OCI-LY7 (cell line): ENCODE results near the gene UQCR10. TPM values are rescaled to one million over a fixed set of nuclear protein-coding genes. Genes with fewer than 3 reads are reported as not detected.

Experiments
- BruUV-seq: library from RNA; stranded (reverse); fragments of 400-500 nt; replicated peaks from 2 replicates; lab custom pipeline; 2021; lab: Mats Ljungman, UMichigan
- CTCF ChIA-PET: fragments of 300-600 bp; sonication (Branson Sonifier 250); formaldehyde crosslinking; loops from one replicate; lab custom pipeline; 2022; ENCODE audit warnings: antibody characterized with exemption; ENCODE audit not compliant: unreplicated experiment; lab: Charles Lee
- POLR2A ChIA-PET: fragments of 300-600 bp; sonication (Branson Sonifier 250); formaldehyde crosslinking; loops from one replicate; lab custom pipeline; 2022; ENCODE audit warnings: antibody characterized with exemption; lab: Charles Lee
- DNase-seq: peaks from one replicate; pipeline ENCODE4 v3.0.0-alpha.2; 2015; ENCODE audit warnings: low spot score
- H2AFZ ChIP-seq: fragments of 200-600 bp; sonication (generic), shearing (Covaris generic); 2 replicates; pipeline ENCODE4 v1.6.1; 2014; ENCODE audit warnings: mild to moderate bottlenecking, antibody characterized with exemption, low read length, moderate library complexity
- H3K27ac ChIP-seq: fragments of 200-600 bp; sonication (generic); 2 replicates; pipeline ENCODE4 v1.5.1; 2014; ENCODE audit warnings: mixed run types, low read depth, mild to moderate bottlenecking, moderate library complexity, low read length, inconsistent platforms; ENCODE audit not compliant: poor library complexity, severe bottlenecking
- H3K36me3 ChIP-seq: fragments of 200-600 bp; sonication (generic); 2 replicates; pipeline ENCODE4 v1.6.1; 2014; ENCODE audit warnings: mild to moderate bottlenecking, antibody characterized with exemption, low read length, moderate library complexity, mixed read lengths; ENCODE audit not compliant: insufficient read depth
- H3K4me1 ChIP-seq: fragments of 200-600 bp; sonication (generic); 2 replicates; pipeline ENCODE4 v1.5.1; 2014; ENCODE audit warnings: mild to moderate bottlenecking, low read length; ENCODE audit not compliant: insufficient read depth, poor library complexity, severe bottlenecking
- H3K4me2 ChIP-seq: fragments of 200-600 bp; sonication (generic); 2 replicates; pipeline ENCODE4 v1.6.1; 2014; ENCODE audit warnings: mild to moderate bottlenecking, low read length
- H3K4me3 ChIP-seq: fragments of 200-600 bp; sonication (generic); 2 replicates; pipeline ENCODE4 v1.5.1; 2014; ENCODE audit warnings: mild to moderate bottlenecking, low read depth, low read length; ENCODE audit not compliant: poor library complexity, severe bottlenecking
- H3K79me2 ChIP-seq: fragments of 200-600 bp; sonication (generic); 2 replicates; pipeline ENCODE4 v1.6.1; 2016; ENCODE audit warnings: low read depth, mild to moderate bottlenecking, low read length, moderate library complexity, mixed read lengths; ENCODE audit not compliant: insufficient read depth
- H3K9me2 ChIP-seq: fragments of 200-600 bp; sonication (generic); 2 replicates; pipeline ENCODE4 v1.6.1; 2016; ENCODE audit warnings: mild to moderate bottlenecking, low read length, mixed read lengths; ENCODE audit not compliant: insufficient read depth
- H3K9me3 ChIP-seq: fragments of 200-600 bp; sonication (generic); 2 replicates; pipeline ENCODE4 v1.6.1; 2014; ENCODE audit warnings: mild to moderate bottlenecking, mixed run types, low read length, mixed read lengths
- H4K20me1 ChIP-seq: fragments of 200-600 bp; sonication (generic); 2 replicates; pipeline ENCODE4 v1.6.1; 2014; ENCODE audit warnings: mild to moderate bottlenecking, antibody characterized with exemption, low read length, moderate library complexity, mixed read lengths; ENCODE audit not compliant: insufficient read depth
- CTCF ChIP-seq: fragments of 200-600 bp; sonication (generic); conservative IDR thresholded peaks from 2 replicates; pipeline ENCODE4 v1.5.1; 2014; ENCODE audit warnings: mild to moderate bottlenecking, antibody characterized with exemption, low read length, moderate library complexity, mixed read lengths
- EZH2phosphoT487 ChIP-seq: fragments of 200-600 bp; sonication (generic); IDR thresholded peaks from 2 replicates; pipeline ENCODE4 v1.6.1; 2018; ENCODE audit warnings: low read depth, borderline replicate concordance, mild to moderate bottlenecking, mixed run types, antibody characterized with exemption, low read length, moderate library complexity, mixed read lengths
- intact Hi-C: fragments of 100-400 bp; cut with micrococcal nuclease; formaldehyde crosslinking; loops from one replicate; pipeline ENCODE4 v1.10.0; 2022; ENCODE audit not compliant: unreplicated experiment
- total RNA-seq, 2 experiments: library from RNA; depleted of rRNA in 1 of 2; stranded (reverse); fragments of >200 nt in 1 of 2; shearing (Covaris generic) in 1 of 2; gene quantifications; 2 replicates each; pipeline ENCODE4 v1.2.3, GENCODE V29; 2014 to 2022

UQCR10 gene
- total RNA-seq, 2 experiments from 2014 or later = 104 to 108 TPM

GRCh38 chr22:29766632-29767170, 468 bp upstream of the UQCR10 start, which contains the start of gene ZMAT5:
Gene ZMAT5 (minus strand): TSS chr22:29767007. CDS start chr22:29748544, 18,463 bp downstream.
- peak within 1 kb of the TSS; percentile 81 for H2AFZ ChIP-seq
- no peaks in the 10 kb centered on the region for H3K9me3 ChIP-seq
- intact Hi-C loops = loop anchor here (5.0 to 10.0 kb wide), 4 partner anchors 71 to 882 kb away; partner anchors contain the start of genes ASCC2, MTMR3 and ZNRF3
- CTCF ChIA-PET = interaction anchor here (0.9 kb wide), 1 partner anchor 9 kb away, joined by 3 read pairs; no protein-coding TSS in a partner anchor
- peaks cover 22% of the 10 kb centered on the region for H3K4me1 ChIP-seq
- POLR2A ChIA-PET = interaction anchor here (0.6 to 0.8 kb wide), 2 partner anchors 237 to 607 kb away, joined by 3 to 4 read pairs; no protein-coding TSS in a partner anchor
- peak; percentile 98 for DNase-seq
- H4K20me1 ChIP-seq = no peaks in the 10 kb centered on the region
- H3K27ac ChIP-seq = peak within 1 kb of the TSS; percentile 52
- peak within 1 kb of the TSS; percentile 89 for H3K4me3 ChIP-seq
- H3K9me2 ChIP-seq = no peaks in the 10 kb centered on the region
- H3K79me2 ChIP-seq = peaks cover 23% of the 10 kb centered on the region
- TF ChIP-seq EZH2phosphoT487 (no peak), CTCF (no peak)
- BruUV-seq = no TSS peak
- peaks cover 30% of the 10 kb centered on the region for H3K36me3 ChIP-seq
- peak within 1 kb of the TSS; percentile 93 for H3K4me2 ChIP-seq

GRCh38 chr22:29768052-29768693, 1.0 kb downstream of the UQCR10 start:
- Histone ChIP-seq H3K4me2 (peak overlapping the region; percentile 93), H3K79me2 (peaks cover 23% of the 10 kb centered on the region), H3K36me3 (peaks cover 30% of the 10 kb centered on the region), H4K20me1 (no peaks in the 10 kb centered on the region), H3K27ac (peak overlapping the region; percentile 52), H2AFZ (peak overlapping the region; percentile 81; the same call in 1 of the 2 replicates), H3K4me1 (peaks cover 22% of the 10 kb centered on the region), H3K9me2 (no peaks in the 10 kb centered on the region), H3K4me3 (peak overlapping the region; percentile 89), H3K9me3 (no peaks in the 10 kb centered on the region)
- ChIA-PET CTCF (no interaction called here), POLR2A (interaction anchor here (0.6 kb wide), 1 partner anchor 375 kb away, joined by 3 read pairs; no protein-coding TSS in a partner anchor)
- no TSS peak for BruUV-seq
- DNase-seq = no peak
- intact Hi-C loops = loop anchor here (5.0 to 10.0 kb wide), 4 partner anchors 69 to 883 kb away; partner anchors contain the start of genes ASCC2, MTMR3 and ZNRF3
- no peak for TF ChIP-seq CTCF
- no peak for TF ChIP-seq EZH2phosphoT487
